Uterus (tissue), 4 donors: ENCODE data around the gene MRPS24. TPM values are rescaled to one million over a fixed set of nuclear protein-coding genes. Genes with fewer than 3 reads are reported as not detected.
"Not testable (repeated sequence)": the region's sequence is repeated elsewhere in the genome, so short reads cannot be mapped to it uniquely, and the experiment has no call there.

Experiments used
- DNase-seq, 2 donors: peaks; one replicate each; pipeline ENCODE4 v3.0.0-alpha.2; 2019 to 2020
- H3K27ac ChIP-seq, 2 donors: fragments of 200-600 bp; sonication (generic); 1 replicate in 1 of 2; 2 replicates in 1 of 2; pipeline ENCODE4 v1.5.1; 2016 to 2018
- H3K27me3 ChIP-seq, 2 donors: fragments of 200-600 bp; sonication (generic); one replicate each; pipeline ENCODE4 v1.5.1; 2018 to 2019; ENCODE audit warnings: control low read depth in 1 of 2
- H3K36me3 ChIP-seq, 2 donors: fragments of 200-600 bp; sonication (generic); one replicate each; pipeline ENCODE4 v1.5.1; 2019; ENCODE audit warnings: control low read depth in 1 of 2
- H3K4me1 ChIP-seq, 2 donors: fragments of 200-600 bp; sonication (generic); one replicate each; pipeline ENCODE4 v1.5.1; 2018 to 2019; ENCODE audit warnings: control low read depth in 1 of 2
- H3K4me3 ChIP-seq, 2 donors: fragments of 200-600 bp; sonication (generic); 1 replicate in 1 of 2; 2 replicates in 1 of 2; pipeline ENCODE4 v1.5.1; 2018 to 2019; ENCODE audit warnings: mild to moderate bottlenecking in 1 of 2
- H3K9me3 ChIP-seq, 2 donors: fragments of 200-600 bp; sonication (generic); one replicate each; pipeline ENCODE4 v1.5.1; 2019; ENCODE audit warnings: control low read depth in 1 of 2
- CTCF ChIP-seq, 4 experiments: fragments of 200-600 bp in 2 of 4; fragments of 450-650 bp in 2 of 4; sonication (generic) in 2 of 4; IDR thresholded peaks; one replicate each; pipeline ENCODE4 v1.5.1; 2016 to 2019; ENCODE audit warnings: antibody characterized with exemption in 4 of 4, mild to moderate bottlenecking in 2 of 4, moderate library complexity in 1 of 4
- POLR2A ChIP-seq, 2 donors: fragments of 450-650 bp; IDR thresholded peaks; one replicate each; pipeline ENCODE4 v1.6.1; 2016; ENCODE audit warnings: antibody characterized with exemption in 2 of 2, mild to moderate bottlenecking in 1 of 2, moderate library complexity in 1 of 2
- intact Hi-C: fragments of 100-400 bp; cut with DNase I; formaldehyde crosslinking; loops from one replicate; pipeline ENCODE4 v1.15.1; 2023; ENCODE audit warnings: low total_unique reads
- total RNA-seq, 4 donors: library from RNA; depleted of rRNA in 3 of 4; stranded (reverse); fragments of >200 nt in 3 of 4; gene quantifications; one replicate each; pipeline versions ENCODE4 v1.1.0 to v1.2.4, GENCODE V29; 2014 to 2023
- donor health status: DM: yes; HTN: yes; CAD: no.

The MRPS24 gene
- total RNA-seq, 4 donors from 2014 or later = 34.2 to 134 (median 91.1) TPM

- Histone ChIP-seq H3K4me3 (peak overlapping the region; percentile 47 to 86), H3K9me3 (no peaks in the 10 kb centered on the region), H3K27me3 (no peaks in the 10 kb centered on the region), H3K4me1 (peaks cover 0 to 8% of the 10 kb centered on the region in 2 donors), H3K27ac (peak overlapping the region; percentile 92 to 95), H3K36me3 (no peaks in the 10 kb centered on the region)
- intact Hi-C loops = no loop called here
- no peak for DNase-seq
- TF ChIP-seq POLR2A (IDR thresholded peaks at IDR 0.05) (no peak), CTCF (IDR thresholded peaks at IDR 0.05) (no peak)
Measured at GRCh38 chr7:43905209-43905946, 36.1 kb upstream of the MRPS24 start.

GRCh38 chr7:43904533-43905208 lies 35.4 kb upstream of the MRPS24 start:
- H3K4me3 ChIP-seq = no peak overlapping the region
- H3K27ac ChIP-seq = peak overlapping the region in 1 of 2 donors; percentile 95
- H3K36me3 ChIP-seq = no peaks in the 10 kb centered on the region
- intact Hi-C loops = no loop called here
- no peaks in the 10 kb centered on the region for H3K27me3 ChIP-seq
- no peak for DNase-seq
- H3K9me3 ChIP-seq = no peaks in the 10 kb centered on the region
- TF ChIP-seq CTCF (IDR thresholded peaks at IDR 0.05) (no peak), POLR2A (IDR thresholded peaks at IDR 0.05) (no peak)
- H3K4me1 ChIP-seq = peaks cover 0 to 8% of the 10 kb centered on the region in 2 donors

- TF ChIP-seq POLR2A (IDR thresholded peaks at IDR 0.05) (no peak), CTCF (IDR thresholded peaks at IDR 0.05) (no peak)
- no peaks in the 10 kb centered on the region for H3K27me3 ChIP-seq
- H3K27ac ChIP-seq = no peak overlapping the region
- no peak for DNase-seq
- no peaks in the 10 kb centered on the region for H3K36me3 ChIP-seq
- no peak overlapping the region for H3K4me3 ChIP-seq
- intact Hi-C loops = no loop called here
- no peaks in the 10 kb centered on the region for H3K9me3 ChIP-seq
- H3K4me1 ChIP-seq = peaks cover 0 to 8% of the 10 kb centered on the region in 2 donors
Measured at GRCh38 chr7:43902542-43903054, 33.3 kb upstream of the MRPS24 start.

GRCh38 chr7:43898571-43898970 lies 29.3 kb upstream of the MRPS24 start:
- DNase-seq, H3K36me3 ChIP-seq: not testable (repeated sequence)

GRCh38 chr7:43895847-43896415 lies 26.6 kb upstream of the MRPS24 start:
- no peaks in the 10 kb centered on the region for H3K9me3 ChIP-seq
- no peak overlapping the region for H3K27ac ChIP-seq
- no peak for DNase-seq
- no peaks in the 10 kb centered on the region for H3K36me3 ChIP-seq
- no peak for TF ChIP-seq CTCF (IDR thresholded peaks at IDR 0.05)
- no peak for TF ChIP-seq POLR2A (IDR thresholded peaks at IDR 0.05)
- intact Hi-C loops = no loop called here
- H3K27me3 ChIP-seq = no peaks in the 10 kb centered on the region
- no peaks in the 10 kb centered on the region for H3K4me1 ChIP-seq
- H3K4me3 ChIP-seq = no peak overlapping the region

More at GRCh38 chr7:43898571-43898970, 29.3 kb upstream of the MRPS24 start:
- H3K9me3 ChIP-seq, intact Hi-C loops, H3K4me3 ChIP-seq, H3K27me3 ChIP-seq, H3K27ac ChIP-seq, H3K4me1 ChIP-seq: not testable (repeated sequence)
